Right ventricle myocardium inferior (tissue), 1 donor: ENCODE results near the gene FBXL16. TPM values are rescaled to one million over a fixed set of nuclear protein-coding genes. Genes with fewer than 3 reads are reported as not detected.

Experiments used
- ATAC-seq: fragments of 200-7000 bp; cut with Tn5 transposase; one replicate; pipeline ENCODE4 v1.9.1; 2020; ENCODE audit warnings: mild to moderate bottlenecking, moderate library complexity
- DNase-seq: peaks from one replicate; pipeline ENCODE4 v3.0.0; 2021; ENCODE audit errors: missing footprints
- intact Hi-C: fragments of 100-400 bp; cut with DNase I; formaldehyde crosslinking; loops from one replicate; pipeline ENCODE4 v1.11.0; 2022
- total RNA-seq: library from RNA; stranded (reverse); fragmentation: NEBNext Ultra II Directional; extraction: Animal tissue kit (Norgen Biotek cat#: 25700); gene quantifications from one replicate; pipeline ENCODE4 v1.2.1, GENCODE V29; 2021
- donor health status: DM: no; HTN: yes; CAD: no; lungs with severe emphysema.

FBXL16 gene
- total RNA-seq, 1 donor from 2014 or later = not detected

DNA sequence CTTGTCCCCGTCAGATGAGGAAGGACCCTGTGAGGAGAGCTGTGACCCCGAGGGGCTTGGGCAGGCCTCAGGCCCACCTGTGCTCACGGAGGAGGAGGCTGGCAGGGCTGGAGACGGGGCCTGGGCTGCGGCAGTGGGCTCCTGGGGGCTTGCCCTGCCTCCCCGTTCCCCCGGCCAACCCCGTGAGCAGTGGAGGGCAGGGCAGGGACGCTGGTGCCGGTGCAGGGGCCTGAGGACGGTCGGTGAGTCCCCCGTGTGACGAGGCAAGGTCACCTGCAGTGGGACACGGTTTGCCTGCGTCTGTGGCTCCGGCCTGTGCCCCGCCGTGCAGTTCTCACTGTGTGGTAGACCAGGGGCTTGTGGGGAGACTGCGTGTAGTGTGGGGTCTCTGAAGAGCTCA lies 46.0 kb downstream of the FBXL16 start:
- no peak for DNase-seq
- no peak for ATAC-seq
- intact Hi-C loops = loop anchor here (5.0 kb wide), 1 partner anchor 72 kb away; no protein-coding TSS in a partner anchor

DNA sequence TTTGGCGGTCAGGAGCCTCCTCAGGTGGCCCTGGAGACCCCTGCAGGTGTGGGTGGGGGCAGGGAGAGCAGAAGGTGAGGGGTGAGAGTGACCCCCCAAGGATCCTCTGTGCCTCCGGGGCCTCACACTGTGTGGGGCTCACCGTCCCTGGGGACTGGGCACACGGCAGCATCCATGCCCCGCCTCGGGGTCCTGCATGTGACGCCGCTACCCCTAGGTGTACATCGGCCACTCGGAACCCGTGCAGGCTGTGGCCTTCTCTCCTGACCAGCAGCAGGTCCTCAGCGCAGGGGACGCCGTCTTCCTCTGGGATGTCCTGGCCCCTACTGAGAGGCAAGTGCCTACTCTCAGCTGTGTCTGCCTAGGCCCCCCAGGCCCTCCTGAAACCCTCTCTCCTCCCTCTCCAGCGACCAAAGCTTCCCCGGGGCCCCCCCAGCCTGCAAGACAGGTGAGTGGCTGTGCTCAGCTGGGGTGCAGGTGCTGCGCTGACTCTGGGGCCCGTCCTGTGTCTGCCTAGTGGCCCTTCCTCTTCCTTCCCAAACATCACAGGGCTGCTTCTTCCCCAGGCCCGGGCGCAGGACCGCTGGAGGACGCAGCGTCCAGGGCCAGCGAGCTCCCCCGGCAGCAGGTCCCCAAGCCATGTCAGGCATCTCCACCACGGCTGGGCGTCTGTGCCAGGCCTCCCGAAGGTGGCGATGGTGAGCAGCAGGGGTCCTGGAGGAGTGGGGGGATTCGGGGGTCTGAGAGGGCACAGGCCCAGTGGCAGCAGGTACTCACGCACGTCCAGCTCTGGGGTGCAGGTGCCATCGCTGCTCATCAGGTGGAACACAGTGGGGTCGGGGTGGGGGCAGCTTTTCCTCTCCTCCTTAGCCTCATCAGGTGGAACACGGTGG lies 46.7 kb downstream of the FBXL16 start:
- intact Hi-C loops = no loop called here
- ATAC-seq = no peak
- DNase-seq = no peak

DNA sequence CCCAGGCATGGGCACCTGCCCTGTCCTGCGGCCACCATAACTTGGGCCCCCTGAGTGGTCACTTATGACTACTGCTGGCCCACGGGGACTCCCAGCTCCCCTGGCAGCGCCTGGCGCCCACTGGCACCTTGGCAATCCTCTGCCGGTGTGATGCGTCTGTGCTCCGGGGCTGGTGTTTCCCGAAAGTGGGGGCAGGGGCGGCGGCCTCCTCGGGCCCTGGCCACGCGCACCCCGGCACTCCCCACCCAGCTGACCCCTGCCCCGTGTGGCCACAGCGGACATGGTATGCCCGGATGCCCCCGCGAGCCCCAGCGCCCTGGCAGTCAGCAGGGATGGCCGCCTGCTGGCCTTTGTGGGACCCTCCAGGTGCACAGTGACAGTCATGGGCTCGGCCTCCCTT lies 48.1 kb downstream of the FBXL16 start:
- no peak for DNase-seq
- ATAC-seq = no peak
- intact Hi-C loops = no loop called here

DNA sequence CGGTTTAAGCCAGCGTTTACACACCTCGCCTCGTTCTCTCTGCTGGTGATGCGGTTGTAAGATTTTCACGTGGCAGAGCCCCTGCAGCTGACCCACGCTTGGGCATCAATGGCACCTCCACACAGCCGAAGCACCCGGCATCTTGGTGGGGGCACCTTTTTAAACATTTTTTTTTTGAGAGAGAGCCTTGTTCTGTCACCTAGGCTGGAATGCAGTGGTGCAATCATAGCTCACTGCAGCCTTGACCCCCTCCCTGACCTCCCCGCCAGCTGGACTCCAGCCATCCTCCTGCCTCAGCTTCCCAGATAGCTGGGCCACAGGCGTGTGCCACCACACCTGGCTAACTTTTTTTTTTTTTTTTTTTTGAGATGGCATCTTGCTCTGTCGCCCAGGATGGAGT lies 51.6 kb downstream of the FBXL16 start:
- DNase-seq (no peak), ATAC-seq (no peak)

DNA sequence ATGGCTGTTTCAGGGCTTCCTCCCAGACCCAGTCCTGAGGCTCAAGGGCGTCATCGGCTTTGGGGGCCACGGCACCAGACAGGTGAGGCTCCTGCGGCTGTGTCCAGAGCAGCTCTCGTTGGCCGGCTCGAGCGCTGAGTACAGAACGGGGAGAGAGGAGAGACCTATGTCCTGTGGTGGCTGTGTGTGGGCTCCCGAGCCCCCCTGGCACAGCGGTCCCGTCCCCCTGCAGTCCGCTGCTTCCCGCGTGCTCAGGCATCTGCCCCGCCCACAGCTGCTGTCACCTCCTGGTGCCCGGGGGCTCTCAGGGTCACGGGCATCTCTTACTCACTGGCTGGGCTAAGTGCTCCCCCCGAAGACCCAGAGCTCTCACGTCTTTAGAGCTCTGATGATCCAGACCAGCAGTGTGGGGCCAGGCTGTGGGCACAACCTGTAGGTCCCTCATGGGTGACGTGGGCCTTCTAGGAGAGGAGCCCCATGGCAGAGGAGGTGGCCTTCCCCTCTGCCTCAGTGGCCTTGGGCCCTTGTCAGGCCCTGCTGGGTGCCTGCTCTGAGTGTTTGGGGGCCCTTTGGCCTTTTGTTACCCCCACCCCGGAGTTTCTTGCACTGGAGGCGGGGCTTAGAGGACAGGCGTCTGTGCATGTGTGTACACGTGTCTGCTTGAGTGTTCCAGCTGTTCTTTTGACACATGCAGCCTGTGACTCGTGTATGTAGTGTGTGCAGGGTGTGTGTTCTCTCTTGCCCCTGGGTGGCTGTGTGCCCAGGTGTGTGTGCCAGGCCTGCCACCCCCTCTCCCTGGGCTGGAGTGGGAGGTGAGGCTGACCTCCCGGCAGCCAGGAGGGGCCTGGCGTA lies 52.9 kb downstream of the FBXL16 start:
- ATAC-seq (no peak), DNase-seq (no peak)
- intact Hi-C loops = no loop called here

More for the DNA sequence above, 51.6 kb downstream of the FBXL16 start:
- intact Hi-C loops = no loop called here

DNA sequence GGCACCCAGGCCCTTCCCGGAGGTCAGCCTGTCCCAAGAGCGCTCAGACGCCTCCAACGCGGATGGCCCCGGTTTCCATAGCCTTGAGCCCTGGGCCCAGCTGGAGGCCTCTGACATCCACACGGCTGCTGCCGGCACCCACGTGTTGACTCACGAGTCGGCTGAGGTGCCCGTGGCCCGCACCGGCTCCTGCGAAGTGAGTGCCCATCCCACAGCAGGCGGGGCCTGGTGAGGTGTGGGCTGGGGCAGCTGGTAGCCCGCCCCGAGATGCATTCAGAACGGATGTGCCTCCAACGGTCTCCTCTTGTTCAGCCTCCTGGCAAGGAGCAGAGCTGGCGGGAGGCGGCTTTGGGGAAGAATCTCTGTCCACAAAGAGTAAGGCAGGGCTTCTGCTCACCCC lies 53.8 kb downstream of the FBXL16 start:
- DNase-seq (no peak), ATAC-seq (no peak)
- intact Hi-C loops = no loop called here

DNA sequence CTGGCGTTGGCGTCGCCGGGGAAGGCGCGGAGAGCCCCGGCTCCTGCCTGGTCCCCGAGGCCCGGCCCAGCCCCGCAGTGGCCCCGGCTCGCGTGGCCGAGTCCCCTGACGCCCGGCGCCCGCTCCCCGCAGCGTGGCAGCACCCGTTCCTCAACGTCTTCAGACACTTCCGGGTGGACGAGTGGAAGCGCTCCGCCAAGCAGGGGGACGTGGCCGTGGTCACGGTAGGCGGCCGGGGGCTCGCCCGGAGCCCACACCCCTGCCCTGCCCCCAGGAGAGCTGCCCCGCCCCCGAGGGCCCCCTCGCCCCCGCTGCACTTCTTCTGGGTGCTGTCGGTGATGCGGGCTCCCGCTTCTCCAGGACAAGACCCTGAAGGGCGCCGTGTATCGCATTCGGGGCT lies 56.0 kb downstream of the FBXL16 start:
- ATAC-seq (no peak), DNase-seq (no peak)
- intact Hi-C loops = no loop called here

DNA sequence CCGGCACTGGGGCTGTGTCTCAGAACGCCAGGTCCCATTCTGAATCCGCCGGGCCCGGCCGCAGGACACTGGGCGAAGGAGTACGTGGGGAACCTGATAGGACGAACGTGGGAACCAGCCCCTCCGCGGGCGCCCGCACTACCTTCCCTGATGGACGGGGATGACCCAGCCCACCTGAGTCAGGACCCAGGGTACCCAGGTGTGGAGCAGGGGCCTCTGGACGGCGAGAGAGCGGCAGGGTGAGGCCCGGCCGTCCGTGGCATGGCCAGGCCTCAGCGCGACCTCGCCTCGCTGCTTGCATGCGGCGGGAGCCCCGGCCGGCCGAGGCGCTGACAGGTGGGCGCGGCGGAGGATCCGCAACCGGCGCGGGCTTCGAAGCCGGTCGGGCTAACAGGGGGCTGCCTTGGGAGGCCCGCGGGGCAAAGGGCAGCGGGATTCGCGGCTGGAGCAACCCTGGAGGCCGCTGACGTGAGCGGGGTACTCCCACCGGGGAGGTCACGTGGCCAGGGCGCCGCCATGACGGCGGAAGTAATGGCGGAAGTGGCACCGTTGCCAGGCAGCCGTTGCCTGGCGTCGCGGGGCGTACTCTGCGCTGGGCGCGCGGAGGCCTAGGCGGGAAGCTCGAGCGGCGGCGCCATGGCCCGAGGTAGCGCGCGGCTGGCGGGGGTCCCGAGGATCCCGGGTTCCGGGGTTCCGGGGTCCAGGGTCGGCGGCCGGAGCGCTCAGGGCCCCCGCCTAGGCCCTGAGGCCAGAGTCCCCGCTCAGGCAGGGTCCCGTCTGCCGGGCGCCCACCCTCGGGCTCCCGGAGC lies 56.6 kb downstream of the FBXL16 start, which contains the start of gene WDR90:
Gene WDR90 (plus strand): TSS at position 585 of the 809 bp plus-strand sequence. CDS start 52 bp downstream, at position 637.
- DNase-seq (peak; percentile 97), ATAC-seq (peak; percentile 81)
- intact Hi-C loops = no loop called here

DNA sequence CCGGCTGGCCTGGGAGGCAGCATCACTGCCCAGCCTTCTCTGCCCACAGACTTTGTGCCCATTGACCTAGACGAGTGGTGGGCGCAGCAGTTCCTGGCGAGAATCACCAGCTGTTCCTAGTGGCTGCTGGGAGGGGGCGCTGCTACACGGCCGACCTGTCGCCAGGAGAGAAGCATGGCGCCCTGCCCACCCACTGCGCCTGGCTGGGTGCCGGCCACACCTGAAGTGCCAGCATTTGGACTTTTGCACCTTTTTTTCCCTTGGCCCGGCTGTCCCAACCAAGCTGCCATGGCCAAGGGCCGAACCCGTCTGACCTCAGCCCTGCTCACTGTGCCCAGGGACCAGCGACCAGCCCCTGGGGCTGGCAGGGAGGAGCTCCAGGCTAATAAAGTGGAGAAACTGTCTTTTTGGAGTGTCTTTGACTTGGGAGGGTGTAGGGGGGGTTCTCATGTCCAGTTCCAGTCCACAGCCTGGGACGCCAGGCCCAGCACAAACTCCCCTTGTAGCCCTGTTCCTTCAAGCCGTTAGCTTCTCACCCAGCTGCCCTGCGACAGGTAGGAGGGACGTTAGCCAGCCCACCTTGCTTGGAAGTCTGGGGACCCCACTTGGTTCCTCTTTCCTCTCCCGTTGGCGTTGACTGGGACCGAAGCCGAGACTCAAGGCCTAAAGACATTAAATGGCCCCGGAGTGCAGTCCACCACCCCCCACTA lies 57.4 kb downstream of the FBXL16 start:
- ATAC-seq = no peak
- intact Hi-C loops = no loop called here

DNA sequence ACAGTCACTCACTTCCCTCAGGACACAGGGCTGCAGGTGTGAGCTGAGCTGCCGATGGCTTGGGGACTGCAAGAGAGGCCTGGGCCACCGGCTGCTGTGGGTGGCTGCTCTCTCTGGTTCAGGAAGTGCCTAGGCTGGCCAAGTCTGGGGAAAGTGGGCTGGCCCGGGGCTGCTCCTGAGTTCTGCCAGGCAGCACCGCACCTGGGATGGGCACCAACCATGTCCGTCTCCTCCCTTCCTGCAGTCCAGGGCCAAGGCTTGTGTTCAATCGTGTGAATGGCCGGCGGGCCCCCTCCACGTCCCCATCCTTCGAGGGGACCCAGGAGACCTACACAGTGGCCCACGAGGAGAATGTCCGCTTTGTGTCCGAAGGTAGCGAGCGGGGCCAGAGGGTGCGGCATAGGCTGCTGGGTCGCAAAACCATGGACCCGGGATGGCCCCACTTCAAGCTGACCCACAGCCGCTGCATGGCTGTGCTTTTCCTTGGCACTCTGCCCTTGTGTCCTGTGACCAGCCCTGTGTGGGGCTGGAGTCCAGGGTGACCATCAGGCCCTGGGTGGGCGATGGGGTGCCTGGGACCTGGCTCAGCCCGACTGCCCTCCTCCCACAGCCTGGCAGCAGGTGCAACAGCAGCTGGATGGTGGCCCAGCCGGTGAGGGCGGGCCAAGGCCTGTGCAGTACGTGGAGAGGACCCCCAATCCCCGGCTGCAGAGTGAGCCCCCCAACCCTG lies 58.3 kb downstream of the FBXL16 start:
- DNase-seq = no peak
- ATAC-seq = no peak
- intact Hi-C loops = no loop called here

More for the DNA sequence above, 57.4 kb downstream of the FBXL16 start:
- no peak for DNase-seq

DNA sequence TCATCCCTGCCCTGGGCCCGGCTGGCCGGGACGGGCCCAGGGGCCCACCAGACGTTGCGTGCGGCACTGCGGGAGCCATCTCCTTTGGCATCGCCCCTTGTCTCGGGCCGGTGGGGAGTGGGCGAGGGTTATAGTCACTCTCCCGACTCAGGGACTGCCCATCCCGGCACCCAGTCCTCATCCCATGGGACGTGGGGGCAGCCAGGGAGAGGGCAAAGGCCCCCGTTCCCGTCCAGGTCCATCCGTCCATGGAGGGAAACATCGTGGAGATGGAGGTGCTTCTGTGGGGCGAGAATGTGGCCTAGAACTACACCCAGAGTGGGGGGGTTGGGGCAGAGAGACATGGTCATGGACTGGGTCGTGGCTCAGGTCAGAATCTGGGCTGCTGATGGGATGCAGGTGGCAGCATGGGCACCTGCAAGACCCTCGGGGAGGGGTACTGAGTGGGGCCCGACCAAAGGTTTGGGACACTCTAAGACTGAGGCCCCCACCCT lies 58.9 kb downstream of the FBXL16 start:
- no peak for ATAC-seq
- no peak for DNase-seq
- intact Hi-C loops = no loop called here

DNA sequence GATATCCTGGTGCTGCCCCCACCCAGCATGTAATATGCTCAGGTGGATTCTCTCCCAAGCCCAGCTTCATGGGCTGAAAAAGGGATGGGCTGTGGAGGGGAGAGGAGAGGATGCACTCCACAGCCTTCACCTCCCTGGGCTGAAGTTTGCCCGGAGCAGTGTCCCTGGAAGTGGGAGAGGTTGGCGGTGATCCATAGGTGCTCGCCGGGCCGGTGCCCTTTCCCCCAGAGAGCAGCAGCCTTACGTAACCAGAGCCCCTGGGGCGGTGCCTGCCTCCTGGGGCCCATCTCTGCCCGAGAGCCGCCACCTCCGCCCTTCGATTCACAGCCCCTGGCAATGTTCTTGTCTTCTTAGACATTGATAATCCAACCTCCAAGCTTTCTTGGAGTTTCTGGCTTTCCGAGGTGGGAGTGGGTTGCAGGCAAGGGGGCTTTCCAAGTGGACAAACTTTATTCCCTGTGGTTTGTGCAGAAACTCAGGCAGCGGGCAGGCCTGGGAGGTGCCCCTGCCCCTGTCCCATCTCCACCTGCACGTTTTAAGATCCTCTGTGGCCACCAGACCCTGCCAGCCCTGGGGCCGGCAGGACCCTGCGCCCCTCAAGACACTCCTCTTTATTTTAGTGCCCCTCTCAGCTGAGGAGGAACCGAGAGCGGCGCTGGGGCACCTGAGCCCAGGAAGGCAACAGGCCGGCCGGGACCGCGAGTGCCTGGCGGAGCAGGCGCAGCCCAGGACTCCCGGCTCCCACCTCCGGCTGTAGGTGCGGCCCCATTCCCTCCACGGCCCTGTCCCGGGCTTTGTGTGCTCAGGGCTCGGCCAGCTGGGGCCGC lies 59.5 kb downstream of the FBXL16 start:
- ATAC-seq (peak; percentile 36), DNase-seq (no peak)
- intact Hi-C loops = no loop called here

DNA sequence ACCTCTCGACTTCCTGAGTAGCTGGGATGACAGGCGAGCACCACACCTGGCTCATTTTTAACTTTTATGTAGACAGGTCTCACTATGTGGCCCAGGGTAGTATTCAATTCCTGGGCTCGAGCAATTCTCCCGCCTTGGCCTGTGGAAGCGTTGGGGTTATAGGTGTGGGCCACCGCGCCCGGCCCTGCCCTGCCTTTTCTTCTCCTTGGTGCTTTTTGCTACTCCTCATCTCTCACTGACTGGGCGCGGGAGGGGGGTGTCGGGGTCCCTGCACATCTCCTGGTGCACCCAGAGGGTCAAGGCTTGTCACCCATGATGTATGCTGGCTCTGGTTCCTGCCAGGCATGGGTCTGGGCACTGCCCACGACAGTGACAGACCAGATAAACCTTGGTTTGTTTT lies 61.0 kb downstream of the FBXL16 start:
- no peak for ATAC-seq
- intact Hi-C loops = no loop called here
- DNase-seq = no peak

DNA sequence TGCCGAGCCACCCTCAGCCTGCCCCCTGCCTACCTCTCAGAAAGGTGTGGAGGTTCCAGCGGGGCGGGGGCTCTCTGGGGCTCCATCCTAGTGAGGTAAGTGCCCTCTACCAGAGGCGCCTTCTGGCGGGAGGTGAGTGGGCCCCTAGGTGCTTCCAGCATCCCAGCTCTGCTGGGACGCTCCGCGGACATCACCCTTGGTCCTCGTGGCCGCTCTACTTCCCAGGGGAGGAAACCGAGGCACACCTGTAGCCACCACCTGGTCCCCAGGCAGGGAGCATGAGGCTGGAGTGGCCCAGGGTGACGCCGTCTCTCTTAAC lies 62.6 kb downstream of the FBXL16 start:
- DNase-seq (no peak), ATAC-seq (no peak)
- intact Hi-C loops = no loop called here
